GM10248 (cell line): Measurements from ENCODE around the gene SLC39A7.

Experiments used
- CTCF ChIA-PET: fragments of 300-600 bp; sonication (Branson Sonifier 250); formaldehyde crosslinking; extraction: SDS; loops from one replicate; lab custom pipeline; 2021; ENCODE audit warnings: antibody characterized with exemption; lab: Yijun Ruan, JAX
- POLR2A ChIA-PET: fragments of 350-650 bp; sonication (Branson Sonifier 250); formaldehyde crosslinking; extraction: SDS; loops from one replicate; lab custom pipeline; 2020; ENCODE audit warnings: antibody characterized with exemption; lab: Yijun Ruan, JAX
- DNase-seq: peaks from one replicate; pipeline ENCODE4 v3.0.0; 2012; ENCODE audit errors: extremely low spot score
- TF ChIP-seq, protein P1 (sequence below): IDR thresholded peaks from 2 replicates; pipeline ENCODE4 v1.5.1; 2012; ENCODE audit warnings: mild to moderate bottlenecking, low read depth; ENCODE audit errors: extremely low read depth, missing control alignments, control extremely low read depth

The SLC39A7 gene

DNA sequence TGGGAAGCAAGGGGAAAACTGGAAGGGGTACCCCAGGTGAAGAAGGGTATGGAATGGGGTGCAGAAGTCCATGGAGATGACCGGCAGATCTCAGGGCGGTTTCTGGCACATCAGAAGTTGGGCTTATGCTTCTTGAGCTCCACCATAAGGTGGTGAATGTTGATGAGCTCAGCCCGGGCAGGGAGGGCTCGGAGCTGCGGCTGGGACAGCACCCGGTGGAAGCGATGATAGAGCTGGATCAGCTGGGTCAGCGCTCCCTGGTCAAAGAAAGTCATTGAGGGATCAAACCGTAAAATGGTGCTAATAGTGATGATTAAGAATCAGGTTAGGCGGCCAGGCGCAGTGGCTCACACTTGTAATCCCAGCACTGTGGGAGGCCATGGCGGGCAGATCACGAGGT, 50.1 kb downstream of the SLC39A7 start:
- TF ChIP-seq, protein P1, sequence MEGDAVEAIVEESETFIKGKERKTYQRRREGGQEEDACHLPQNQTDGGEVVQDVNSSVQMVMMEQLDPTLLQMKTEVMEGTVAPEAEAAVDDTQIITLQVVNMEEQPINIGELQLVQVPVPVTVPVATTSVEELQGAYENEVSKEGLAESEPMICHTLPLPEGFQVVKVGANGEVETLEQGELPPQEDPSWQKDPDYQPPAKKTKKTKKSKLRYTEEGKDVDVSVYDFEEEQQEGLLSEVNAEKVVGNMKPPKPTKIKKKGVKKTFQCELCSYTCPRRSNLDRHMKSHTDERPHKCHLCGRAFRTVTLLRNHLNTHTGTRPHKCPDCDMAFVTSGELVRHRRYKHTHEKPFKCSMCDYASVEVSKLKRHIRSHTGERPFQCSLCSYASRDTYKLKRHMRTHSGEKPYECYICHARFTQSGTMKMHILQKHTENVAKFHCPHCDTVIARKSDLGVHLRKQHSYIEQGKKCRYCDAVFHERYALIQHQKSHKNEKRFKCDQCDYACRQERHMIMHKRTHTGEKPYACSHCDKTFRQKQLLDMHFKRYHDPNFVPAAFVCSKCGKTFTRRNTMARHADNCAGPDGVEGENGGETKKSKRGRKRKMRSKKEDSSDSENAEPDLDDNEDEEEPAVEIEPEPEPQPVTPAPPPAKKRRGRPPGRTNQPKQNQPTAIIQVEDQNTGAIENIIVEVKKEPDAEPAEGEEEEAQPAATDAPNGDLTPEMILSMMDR, result no peak
- ChIA-PET CTCF (interaction anchor here (0.9 to 7.7 kb wide), 8 partner anchors 8 to 124 kb away, joined by 3 to 82 read pairs (median 8); partner anchors contain the start of genes RPS18 and VPS52), POLR2A (no interaction called here)
- DNase-seq, result no peak

DNA sequence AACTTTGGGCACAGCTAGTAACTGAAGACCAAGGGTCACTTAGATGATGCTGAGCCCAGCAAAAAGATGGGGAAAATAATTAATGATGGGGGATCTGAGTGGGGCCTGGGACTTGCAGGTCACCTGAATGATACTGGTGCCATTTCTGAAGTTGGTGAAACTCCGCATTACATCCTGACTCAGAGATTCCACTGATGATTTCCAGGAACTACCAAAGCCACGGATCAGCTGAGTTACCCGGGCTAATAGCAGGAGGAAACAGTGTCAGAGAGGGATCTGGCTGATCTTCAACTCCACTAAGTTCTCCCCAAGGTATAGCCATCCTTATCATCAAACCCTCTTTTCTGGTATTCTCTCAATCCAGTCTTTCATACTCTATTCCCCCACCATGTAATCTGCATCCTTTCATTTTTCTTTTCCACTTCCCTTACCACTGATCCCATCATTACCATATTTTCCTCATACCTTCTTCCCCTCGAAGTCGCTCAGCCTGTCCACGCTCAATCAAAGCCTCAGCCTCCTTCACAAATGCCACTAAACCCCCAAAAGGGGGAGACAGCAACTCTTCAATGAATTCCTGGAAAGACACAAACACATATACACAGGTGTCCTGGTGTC, 50.8 kb downstream of the SLC39A7 start:
- no peak for DNase-seq
- TF ChIP-seq, protein P1, result no peak
- CTCF ChIA-PET, result interaction anchor here (1.4 to 7.7 kb wide), 3 partner anchors 9 to 16 kb away, joined by 4 to 82 read pairs (median 81); partner anchors contain the start of genes RPS18 and VPS52
- POLR2A ChIA-PET, result interaction anchor here (0.6 kb wide), 1 partner anchor 9 kb away, joined by 6 read pairs; no protein-coding TSS in a partner anchor

DNA sequence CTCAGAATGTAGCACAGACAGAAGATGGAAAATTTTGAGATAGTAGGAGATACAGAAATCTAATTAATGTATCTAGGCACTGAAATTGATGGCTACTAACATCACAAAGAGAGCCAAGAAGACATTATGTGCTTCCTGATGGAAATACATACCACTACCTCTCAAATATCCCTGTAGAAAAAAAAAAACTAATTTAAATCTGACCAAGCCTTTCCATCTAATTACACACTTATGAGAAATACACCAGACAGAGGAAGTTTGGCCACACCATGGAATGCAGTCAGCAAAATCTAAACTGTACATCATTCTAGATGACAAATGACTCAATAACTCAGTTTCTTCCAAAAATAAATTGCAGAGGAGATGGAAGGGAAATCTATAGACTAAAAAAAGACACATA, 52.1 kb downstream of the SLC39A7 start:
- ChIA-PET POLR2A (no interaction called here), CTCF (no interaction called here)
- DNase-seq, result no peak
- TF ChIP-seq, protein P1, result no peak
